HCT116 (cell line): Measurements from ENCODE around the gene LPAR2.

Experiments
- TF ChIP-seq, protein P1 (sequence below), 3 experiments: fragments of 200-600 bp in 1 of 3; sonication (generic) in 1 of 3; IDR thresholded peaks in 2 of 3; conservative IDR thresholded peaks in 1 of 3; 2 replicates each; pipeline ENCODE4 v1.5.1; 2012 to 2017; ENCODE audit warnings: low read depth in 2 of 3, low read length in 2 of 3, antibody characterized with exemption in 1 of 3, borderline replicate concordance in 1 of 3, control low read depth in 1 of 3, mild to moderate bottlenecking in 1 of 3, mixed read lengths in 1 of 3, mixed run types in 1 of 3, moderate library complexity in 1 of 3; ENCODE audit not compliant: insufficient read depth in 1 of 3
- TF ChIP-seq, protein P2 (sequence below): IDR thresholded peaks from 2 replicates; pipeline ENCODE4 v1.6.1; 2012; ENCODE audit warnings: low read depth

DNA sequence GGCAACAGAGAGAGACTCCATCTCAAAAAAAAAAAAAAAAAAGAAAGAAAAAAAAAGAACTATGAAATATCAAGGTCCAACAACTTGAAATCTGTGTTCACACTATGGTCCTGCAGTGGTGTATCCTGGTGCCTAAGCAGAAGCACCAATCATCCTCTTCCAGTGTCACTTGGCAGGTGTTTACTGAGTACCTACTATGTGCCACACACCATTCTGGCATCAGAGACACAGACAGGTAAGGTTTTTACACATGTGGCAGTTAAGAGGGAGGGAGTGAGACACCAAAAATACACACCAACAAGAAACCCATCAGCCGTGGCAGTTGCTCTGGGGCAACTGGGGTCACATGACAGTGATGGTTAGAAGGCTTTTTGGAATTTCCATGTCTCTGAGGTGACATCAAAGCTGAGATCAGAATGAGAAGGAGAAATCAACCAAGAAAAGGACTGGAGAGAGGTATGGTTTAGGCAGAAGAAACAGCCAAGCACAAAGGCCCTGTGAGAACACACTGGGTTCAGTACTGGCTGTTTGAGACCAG, 27.2 kb downstream of the LPAR2 start:
- TF ChIP-seq, protein P1, sequence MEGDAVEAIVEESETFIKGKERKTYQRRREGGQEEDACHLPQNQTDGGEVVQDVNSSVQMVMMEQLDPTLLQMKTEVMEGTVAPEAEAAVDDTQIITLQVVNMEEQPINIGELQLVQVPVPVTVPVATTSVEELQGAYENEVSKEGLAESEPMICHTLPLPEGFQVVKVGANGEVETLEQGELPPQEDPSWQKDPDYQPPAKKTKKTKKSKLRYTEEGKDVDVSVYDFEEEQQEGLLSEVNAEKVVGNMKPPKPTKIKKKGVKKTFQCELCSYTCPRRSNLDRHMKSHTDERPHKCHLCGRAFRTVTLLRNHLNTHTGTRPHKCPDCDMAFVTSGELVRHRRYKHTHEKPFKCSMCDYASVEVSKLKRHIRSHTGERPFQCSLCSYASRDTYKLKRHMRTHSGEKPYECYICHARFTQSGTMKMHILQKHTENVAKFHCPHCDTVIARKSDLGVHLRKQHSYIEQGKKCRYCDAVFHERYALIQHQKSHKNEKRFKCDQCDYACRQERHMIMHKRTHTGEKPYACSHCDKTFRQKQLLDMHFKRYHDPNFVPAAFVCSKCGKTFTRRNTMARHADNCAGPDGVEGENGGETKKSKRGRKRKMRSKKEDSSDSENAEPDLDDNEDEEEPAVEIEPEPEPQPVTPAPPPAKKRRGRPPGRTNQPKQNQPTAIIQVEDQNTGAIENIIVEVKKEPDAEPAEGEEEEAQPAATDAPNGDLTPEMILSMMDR (IDR thresholded peaks at IDR 0.05 in 2 of 3, conservative IDR thresholded peaks at IDR 0.05 in 1 of 3; ENCODE audit: borderline replicate concordance in 1 of 3, insufficient read depth in 1 of 3, low read depth in 2 of 3, low read length in 2 of 3): no peak
- TF ChIP-seq, protein P2, sequence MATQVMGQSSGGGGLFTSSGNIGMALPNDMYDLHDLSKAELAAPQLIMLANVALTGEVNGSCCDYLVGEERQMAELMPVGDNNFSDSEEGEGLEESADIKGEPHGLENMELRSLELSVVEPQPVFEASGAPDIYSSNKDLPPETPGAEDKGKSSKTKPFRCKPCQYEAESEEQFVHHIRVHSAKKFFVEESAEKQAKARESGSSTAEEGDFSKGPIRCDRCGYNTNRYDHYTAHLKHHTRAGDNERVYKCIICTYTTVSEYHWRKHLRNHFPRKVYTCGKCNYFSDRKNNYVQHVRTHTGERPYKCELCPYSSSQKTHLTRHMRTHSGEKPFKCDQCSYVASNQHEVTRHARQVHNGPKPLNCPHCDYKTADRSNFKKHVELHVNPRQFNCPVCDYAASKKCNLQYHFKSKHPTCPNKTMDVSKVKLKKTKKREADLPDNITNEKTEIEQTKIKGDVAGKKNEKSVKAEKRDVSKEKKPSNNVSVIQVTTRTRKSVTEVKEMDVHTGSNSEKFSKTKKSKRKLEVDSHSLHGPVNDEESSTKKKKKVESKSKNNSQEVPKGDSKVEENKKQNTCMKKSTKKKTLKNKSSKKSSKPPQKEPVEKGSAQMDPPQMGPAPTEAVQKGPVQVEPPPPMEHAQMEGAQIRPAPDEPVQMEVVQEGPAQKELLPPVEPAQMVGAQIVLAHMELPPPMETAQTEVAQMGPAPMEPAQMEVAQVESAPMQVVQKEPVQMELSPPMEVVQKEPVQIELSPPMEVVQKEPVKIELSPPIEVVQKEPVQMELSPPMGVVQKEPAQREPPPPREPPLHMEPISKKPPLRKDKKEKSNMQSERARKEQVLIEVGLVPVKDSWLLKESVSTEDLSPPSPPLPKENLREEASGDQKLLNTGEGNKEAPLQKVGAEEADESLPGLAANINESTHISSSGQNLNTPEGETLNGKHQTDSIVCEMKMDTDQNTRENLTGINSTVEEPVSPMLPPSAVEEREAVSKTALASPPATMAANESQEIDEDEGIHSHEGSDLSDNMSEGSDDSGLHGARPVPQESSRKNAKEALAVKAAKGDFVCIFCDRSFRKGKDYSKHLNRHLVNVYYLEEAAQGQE: no peak
